ENCODE data around the gene CWC22.
"Not testable (repeated sequence)": the region's sequence is repeated elsewhere in the genome, so short reads cannot be mapped to it uniquely, and the experiment has no call there.

CWC22 gene

GRCh38 chr2:179932786-179933185 lies 74.3 kb downstream of the CWC22 start:
- TF ChIP-seq CTCF (IDR thresholded peaks at IDR 0.05) = no peak
- H3K79me2 ChIP-seq = no peaks in the 10 kb centered on the region

GRCh38 chr2:179931502-179931901 lies 75.6 kb downstream of the CWC22 start:
- H3K27me3 ChIP-seq (ENCODE audit: control insufficient read depth, insufficient read depth, low read length) = no peaks in the 10 kb centered on the region
- TF ChIP-seq CTCF (IDR thresholded peaks at IDR 0.05) = no peak
- H3K36me3 ChIP-seq (ENCODE audit: control insufficient read depth, insufficient read depth, low read length) = no peaks in the 10 kb centered on the region
- no peaks in the 10 kb centered on the region for H3K79me2 ChIP-seq
- no peak overlapping the region for H3K4me2 ChIP-seq (ENCODE audit: low read length)
- no peak overlapping the region for H3K9ac ChIP-seq
- no peak overlapping the region for H3K27ac ChIP-seq
- no peak overlapping the region for H3K4me3 ChIP-seq (ENCODE audit: low read depth, low read length)
- no peaks in the 10 kb centered on the region for H3K4me1 ChIP-seq
- H2AFZ ChIP-seq = no peak overlapping the region
- H3K9me3 ChIP-seq (ENCODE audit: control insufficient read depth, low read length) = no peaks in the 10 kb centered on the region

More at GRCh38 chr2:179932786-179933185, 74.3 kb downstream of the CWC22 start:
- no peaks in the 10 kb centered on the region for H3K36me3 ChIP-seq (ENCODE audit: control insufficient read depth, insufficient read depth, low read length)
- no peak overlapping the region for H3K4me3 ChIP-seq (ENCODE audit: low read depth, low read length)
- no peak overlapping the region for H2AFZ ChIP-seq
- no peak overlapping the region for H3K27ac ChIP-seq
- H3K4me1 ChIP-seq = no peaks in the 10 kb centered on the region
- H3K9me3 ChIP-seq (ENCODE audit: control insufficient read depth, low read length) = no peaks in the 10 kb centered on the region
- H3K9ac ChIP-seq = no peak overlapping the region
- H3K27me3 ChIP-seq (ENCODE audit: control insufficient read depth, insufficient read depth, low read length) = no peaks in the 10 kb centered on the region
- no peak overlapping the region for H3K4me2 ChIP-seq (ENCODE audit: low read length)

GRCh38 chr2:179929997-179930396 lies 77.1 kb downstream of the CWC22 start:
- H3K9ac ChIP-seq; H3K79me2 ChIP-seq; H3K9me3 ChIP-seq (ENCODE audit: control insufficient read depth, low read length); H3K4me2 ChIP-seq (ENCODE audit: low read length); H3K27me3 ChIP-seq (ENCODE audit: control insufficient read depth, insufficient read depth, low read length); H2AFZ ChIP-seq; H3K27ac ChIP-seq; H3K4me1 ChIP-seq; H3K36me3 ChIP-seq (ENCODE audit: control insufficient read depth, insufficient read depth, low read length); H3K4me3 ChIP-seq (ENCODE audit: low read depth, low read length): not testable (repeated sequence)

GRCh38 chr2:179927041-179927440 lies 80.1 kb downstream of the CWC22 start:
- Histone ChIP-seq H3K27ac (no peak overlapping the region), H3K4me1 (no peaks in the 10 kb centered on the region), H3K4me2 (ENCODE audit: low read length) (no peak overlapping the region), H3K79me2 (no peaks in the 10 kb centered on the region), H3K27me3 (ENCODE audit: control insufficient read depth, insufficient read depth, low read length) (no peaks in the 10 kb centered on the region), H3K9me3 (ENCODE audit: control insufficient read depth, low read length) (no peaks in the 10 kb centered on the region), H3K9ac (no peak overlapping the region), H3K36me3 (ENCODE audit: control insufficient read depth, insufficient read depth, low read length) (no peaks in the 10 kb centered on the region), H2AFZ (no peak overlapping the region), H3K4me3 (ENCODE audit: low read depth, low read length) (no peak overlapping the region)
- TF ChIP-seq CTCF (IDR thresholded peaks at IDR 0.05) = no peak

- no peak for TF ChIP-seq CTCF (IDR thresholded peaks at IDR 0.05)
- H3K27me3 ChIP-seq (ENCODE audit: control insufficient read depth, insufficient read depth, low read length) = no peaks in the 10 kb centered on the region
- no peak overlapping the region for H3K4me3 ChIP-seq (ENCODE audit: low read depth, low read length)
- no peaks in the 10 kb centered on the region for H3K79me2 ChIP-seq
- H3K9ac ChIP-seq = no peak overlapping the region
- H3K36me3 ChIP-seq (ENCODE audit: control insufficient read depth, insufficient read depth, low read length) = no peaks in the 10 kb centered on the region
- no peaks in the 10 kb centered on the region for H3K4me1 ChIP-seq
- H3K4me2 ChIP-seq (ENCODE audit: low read length) = no peak overlapping the region
- H3K9me3 ChIP-seq (ENCODE audit: control insufficient read depth, low read length) = no peaks in the 10 kb centered on the region
- H3K27ac ChIP-seq = no peak overlapping the region
- H2AFZ ChIP-seq = no peak overlapping the region
Measured at GRCh38 chr2:179925713-179926112, 81.4 kb downstream of the CWC22 start.

All from parathyroid adenoma (tissue), 2 donors.